HTERT RPE-1 (cell line): ENCODE results near the gene SH3RF3.

Experiments
- in situ Hi-C: fragments of 300-500 bp; cut with MboI; formaldehyde crosslinking; loops from 4 replicates; pipeline ENCODE4 v1.14.3; 2020; ENCODE audit warnings: low sequenced_read_pairs

SH3RF3 gene

DNA sequence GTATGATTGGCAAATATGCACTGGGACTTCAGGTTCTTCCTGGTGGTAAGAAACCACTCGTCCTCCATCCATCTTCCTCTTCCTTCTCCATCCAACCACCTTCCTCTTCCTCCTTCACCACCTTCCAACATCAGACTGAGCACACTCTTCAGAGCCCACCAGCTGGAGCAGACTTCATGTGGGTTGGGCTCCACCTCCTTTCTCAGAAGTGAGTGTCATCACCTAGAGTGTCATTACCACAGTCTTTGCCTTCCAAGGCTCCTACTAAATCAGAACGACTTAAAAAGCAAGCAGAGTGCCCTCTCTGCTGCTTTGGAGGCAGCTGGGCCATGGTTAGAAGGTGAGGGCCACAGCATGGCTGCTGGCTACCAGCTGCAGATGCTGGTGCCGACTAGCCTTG, 171.6 kb downstream of the SH3RF3 start:
- in situ Hi-C loops, result no loop called here

DNA sequence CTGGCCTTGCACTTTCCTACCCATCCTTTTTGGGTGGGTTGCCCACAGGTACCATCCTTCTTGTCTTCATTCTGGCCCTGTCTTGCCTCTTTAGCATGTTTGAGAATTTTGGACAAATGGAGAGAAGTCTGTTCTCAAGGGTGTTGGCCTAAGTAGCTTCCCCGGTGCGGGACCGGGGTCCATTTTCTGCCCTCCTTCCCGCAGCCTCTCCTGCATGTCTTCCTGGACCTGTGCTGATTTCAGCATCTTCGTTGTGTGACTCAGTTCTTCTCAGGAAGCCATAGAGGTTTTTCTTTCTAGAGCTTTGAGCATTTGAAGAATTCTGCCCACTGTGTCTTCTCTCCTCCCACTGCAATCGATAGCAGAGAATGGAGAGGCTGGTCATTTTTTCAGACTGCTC, 172.7 kb downstream of the SH3RF3 start:
- in situ Hi-C loops, result no loop called here

DNA sequence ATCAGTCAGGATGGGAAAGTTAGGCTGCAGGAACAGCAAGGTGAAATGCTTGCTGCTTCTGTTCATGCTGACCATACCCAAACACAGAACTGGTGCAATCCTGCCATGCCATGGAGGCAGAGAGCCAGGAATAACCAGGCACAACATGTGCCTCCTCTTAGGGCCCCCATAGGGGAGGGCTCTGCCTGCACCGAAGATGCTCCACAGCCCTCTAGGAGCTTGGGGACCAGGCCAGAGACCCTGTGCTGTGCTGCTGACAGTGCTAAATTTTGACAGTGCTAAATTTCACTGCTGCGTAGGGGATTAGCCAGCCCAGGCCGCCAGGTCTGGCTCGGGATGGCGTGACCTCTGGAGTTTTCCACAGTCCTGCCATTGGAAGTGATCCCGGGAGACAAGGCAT, 173.3 kb downstream of the SH3RF3 start:
- in situ Hi-C loops, result no loop called here

DNA sequence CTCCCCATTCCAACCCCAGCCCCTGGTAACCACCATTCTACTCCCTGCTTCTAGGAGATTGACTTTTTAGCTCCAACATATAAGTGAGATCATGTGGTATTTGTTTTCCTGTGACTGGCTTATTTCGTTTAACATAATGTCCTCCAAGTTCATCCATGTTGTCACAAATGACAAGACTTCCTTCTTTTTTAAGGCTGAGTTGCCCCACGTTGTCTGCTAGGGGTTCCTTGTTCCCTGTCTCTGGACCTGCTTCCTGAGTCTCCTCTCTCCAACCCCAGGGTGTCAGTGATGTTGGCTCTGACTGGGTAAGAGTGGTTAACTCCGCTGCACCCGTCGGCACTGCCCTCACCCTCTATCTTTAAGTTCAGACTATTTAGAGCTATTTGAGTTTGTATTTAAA, 175.2 kb downstream of the SH3RF3 start:
- in situ Hi-C loops, result no loop called here

DNA sequence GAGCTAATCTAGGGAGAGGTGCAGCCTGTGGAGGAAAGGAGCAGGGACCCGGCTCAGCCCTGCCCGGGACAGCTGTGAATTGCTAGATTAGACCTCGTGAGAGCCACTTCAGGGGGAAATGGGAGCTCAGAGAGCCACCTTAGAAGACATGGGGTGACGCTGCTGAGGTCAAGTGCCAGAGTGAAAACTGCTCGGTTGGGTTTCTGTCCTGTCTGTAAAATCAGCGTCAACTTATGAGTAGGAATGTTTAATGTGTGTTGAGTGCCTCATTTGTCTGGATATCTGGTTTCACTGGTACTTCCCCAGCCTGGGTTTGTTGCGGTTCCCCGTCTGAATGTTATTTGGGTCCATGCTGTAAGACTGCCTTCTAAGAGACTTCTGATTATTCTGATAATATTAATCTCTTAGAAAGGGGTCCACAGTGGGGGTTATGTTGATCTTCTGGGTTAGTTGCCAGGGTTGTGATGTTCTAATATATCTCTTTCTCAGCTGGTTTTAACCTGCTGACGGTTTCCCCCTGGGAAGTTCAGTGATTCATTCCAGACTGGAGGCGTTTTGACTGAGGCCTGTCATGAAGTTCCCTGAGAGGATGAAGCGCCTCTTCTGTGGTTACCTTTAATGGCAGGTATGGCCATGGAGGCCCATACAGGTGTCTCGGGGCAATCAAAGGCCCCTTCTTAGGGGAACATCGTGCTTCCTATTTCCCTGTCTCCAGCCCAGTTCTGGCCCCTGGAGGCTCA, 175.9 kb downstream of the SH3RF3 start:
- in situ Hi-C loops, result no loop called here

DNA sequence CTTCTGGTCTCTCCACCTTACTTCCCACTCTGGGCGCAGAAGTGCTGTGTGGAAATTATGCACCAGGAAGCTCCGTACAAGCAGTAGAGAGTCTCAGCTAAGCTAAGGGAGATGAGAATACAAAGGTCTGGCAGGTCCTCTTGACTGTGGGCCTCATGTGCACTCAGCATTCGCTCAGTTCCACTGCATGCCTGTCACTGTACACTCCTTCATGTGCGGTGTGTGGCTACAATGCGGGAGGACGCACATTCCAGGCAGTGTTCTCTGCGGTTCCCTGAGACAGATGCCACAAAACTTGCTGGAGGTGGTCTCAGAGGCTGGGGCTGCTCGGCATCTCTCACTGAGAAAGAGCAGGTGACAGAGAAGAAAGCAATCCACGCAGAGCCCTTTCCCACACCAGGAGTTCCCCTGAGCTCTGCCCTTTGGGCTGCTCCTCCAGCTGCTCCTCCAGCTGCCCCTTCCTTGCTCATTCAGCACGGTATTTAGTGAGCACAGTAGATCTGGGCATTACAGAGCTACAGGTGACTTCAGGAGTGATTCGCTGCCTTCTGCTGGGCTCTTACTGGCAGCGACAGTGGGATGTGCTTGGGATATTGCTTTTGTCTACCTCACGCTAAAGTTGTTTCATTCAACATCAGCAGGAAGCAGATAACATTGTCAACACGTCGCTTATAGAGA, 176.6 kb downstream of the SH3RF3 start:
- in situ Hi-C loops, result no loop called here

DNA sequence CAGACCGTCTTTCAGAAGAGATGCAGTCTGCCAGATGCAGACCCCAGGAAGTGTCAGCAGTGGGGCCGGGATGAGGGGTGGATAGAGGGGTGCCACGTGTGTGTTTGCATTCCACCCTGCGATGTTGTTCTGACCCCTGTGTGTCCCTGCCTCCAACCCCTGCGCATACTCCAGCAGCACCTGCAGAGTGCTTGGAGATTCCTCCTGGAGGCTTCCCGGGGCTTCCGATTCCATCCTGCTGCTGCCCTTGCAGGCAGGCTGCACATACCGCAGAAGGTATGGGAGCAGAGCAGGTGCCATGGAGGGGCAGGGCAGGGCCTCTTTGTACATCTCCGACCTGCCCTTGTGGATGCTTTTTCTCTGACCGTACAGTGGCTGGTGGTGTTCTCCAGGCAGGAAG, 177.2 kb downstream of the SH3RF3 start:
- in situ Hi-C loops, result no loop called here

DNA sequence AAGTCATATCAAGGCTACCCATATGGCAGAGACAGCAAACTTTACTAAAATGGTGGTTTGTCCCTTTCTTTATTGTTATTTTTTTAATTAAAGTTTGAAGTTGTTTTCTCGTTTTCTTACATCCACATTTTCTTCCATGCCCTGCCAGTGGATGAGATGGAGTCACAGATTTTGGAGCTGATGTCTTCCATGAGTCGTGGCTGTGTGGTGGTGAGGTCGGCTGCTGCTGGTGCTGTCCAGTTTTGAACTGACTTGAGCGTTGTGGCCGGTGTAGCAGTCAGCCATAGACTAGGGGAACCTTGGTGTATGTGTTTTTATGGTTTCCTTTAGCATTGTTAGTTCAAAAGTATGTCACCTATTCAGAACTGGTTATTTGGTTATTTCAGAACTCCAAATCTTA, 182.8 kb downstream of the SH3RF3 start:
- in situ Hi-C loops, result no loop called here

DNA sequence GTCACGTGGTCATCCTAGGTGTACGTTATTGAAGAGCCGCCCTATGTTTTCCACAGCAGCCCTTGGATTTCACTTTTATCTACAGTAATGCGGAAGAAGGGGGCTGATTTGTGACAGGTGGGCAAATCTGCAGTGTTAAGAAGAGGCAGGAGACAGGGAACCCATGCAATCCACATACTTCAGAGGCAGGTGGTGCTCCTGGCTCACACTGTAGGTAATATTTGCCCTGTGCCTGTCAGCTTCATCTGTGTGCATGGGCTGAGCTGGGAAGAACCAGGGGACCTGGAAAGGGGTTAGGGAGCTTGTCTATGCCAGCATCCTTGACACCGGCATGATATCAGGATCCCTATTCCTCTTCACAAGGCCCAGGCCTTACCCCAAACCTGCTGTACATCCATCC, 183.9 kb downstream of the SH3RF3 start:
- in situ Hi-C loops, result no loop called here

DNA sequence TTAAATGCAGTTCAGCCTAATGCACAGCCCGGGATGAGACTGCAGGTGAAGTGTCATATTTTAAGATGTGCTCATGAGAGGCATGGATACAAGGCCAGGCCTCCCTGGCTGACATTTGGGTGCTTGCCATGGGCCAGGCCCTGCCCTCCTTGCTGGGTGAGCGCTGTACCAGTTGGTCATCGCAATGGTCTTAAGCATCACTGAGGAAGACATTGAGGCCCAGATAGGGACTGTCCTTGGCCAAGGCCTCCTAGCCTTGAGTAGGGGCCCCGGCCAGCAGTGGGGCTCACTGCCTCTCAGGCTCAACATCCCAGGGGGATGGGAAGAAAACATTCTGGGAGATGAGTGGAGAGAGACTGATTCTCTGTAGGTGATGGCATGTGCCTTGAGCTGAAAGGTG, 184.3 kb downstream of the SH3RF3 start:
- in situ Hi-C loops, result no loop called here

DNA sequence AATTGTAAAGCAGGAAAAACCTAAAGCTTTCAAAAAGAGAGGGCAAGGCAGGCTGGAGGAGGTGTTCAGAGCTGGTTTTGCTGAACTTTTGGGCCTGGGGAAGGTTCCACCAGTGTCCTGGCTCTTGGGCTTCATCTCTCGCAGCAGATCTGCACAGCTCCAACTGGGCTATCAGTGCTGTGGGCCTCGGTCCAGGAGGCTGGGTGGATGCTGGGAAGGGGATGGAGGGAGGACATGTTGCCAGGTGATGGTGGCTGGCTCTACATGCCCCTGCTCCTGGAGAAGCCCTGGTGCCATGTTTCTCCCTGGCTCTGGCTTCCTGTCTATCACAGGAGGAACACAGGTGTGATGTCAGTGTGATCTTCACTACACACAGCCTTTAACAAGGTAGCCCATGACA, 187.1 kb downstream of the SH3RF3 start:
- in situ Hi-C loops, result no loop called here

DNA sequence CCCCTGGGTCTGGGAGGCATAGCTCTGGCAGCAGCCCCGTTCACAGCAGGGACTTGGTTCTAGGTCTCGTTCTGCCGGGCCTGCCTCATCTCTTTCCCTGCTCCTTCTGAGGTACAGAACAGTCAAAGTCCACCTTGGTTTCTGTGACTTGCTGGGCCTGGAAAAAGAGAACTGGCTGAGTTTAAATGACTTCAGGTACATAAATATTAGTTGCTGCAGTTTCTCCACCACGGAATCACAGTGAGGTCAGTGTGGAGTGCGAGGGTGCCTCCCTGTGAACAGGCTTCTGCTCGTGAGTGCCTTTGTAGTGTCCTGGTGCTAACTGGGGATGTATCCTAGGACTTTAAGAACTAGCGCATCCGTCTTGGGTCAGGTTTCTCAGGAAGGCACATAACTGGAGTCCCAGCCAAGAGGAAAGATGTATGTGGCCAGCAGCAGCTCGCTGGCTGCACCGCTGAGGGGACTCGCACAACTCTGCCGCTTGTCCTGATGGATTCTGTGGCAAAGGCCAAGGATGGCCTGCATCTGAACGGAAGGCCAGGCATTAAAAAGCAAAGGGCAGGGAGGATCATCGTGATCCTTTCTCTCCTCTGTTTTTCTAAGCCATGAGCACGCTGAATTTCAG, 188.6 kb downstream of the SH3RF3 start:
- in situ Hi-C loops, result no loop called here

DNA sequence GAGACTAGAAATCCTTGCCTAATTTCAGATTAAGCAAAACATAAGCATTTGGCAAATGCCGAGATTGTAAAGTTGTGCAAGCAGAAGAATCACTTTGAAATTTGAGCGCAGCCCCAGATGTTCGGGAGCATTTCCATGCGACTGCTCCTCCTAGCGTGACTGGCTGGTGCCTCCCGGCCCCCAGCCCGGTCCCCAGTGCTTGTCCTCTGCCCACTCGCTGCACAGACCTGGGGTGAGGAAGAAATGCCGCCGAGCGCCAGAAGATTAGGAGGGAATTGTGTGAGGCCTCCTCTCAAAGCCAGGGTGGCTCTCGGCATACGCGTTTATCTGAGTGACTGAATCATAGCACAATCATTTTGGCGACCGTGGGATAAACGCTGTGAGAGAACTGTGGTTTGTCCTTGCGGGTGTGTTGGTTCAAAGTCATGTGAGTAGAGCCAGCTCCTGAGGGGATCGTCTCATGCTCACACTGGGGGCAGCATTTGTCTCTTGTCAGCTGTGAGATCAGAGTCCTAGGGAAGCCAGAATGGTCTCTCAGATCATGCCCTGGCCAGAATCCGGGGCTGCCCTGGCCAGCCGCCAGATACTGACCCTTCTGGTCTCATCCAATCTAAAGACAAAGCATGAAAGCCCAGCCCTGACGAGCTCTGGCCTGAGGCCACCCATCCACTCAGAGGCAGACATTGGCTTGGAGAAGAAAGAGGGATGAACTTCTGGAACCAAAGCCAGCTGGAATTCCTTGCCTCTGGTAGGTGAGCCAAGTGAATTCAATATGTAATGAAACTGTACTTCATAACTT, 189.3 kb downstream of the SH3RF3 start:
- in situ Hi-C loops, result no loop called here

DNA sequence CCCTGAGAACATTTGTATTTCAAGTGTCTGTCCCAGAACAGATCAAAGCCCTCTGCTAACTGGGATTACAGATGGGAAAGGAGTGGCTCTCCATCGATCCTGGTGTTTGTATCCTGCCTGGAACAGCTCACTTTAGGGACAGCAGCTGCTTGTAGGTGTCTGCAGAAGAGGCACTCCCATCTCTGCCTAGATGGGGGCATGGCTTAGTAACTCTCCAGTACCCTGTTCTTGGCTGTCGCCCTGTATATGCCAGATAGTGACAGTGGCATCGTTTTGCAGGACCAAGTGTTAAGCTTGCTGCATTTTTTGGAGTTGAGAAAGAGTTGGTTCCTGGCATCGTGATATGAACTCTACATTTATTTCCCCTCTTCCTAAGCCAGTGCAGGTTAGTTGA, 189.9 kb downstream of the SH3RF3 start:
- in situ Hi-C loops, result no loop called here

DNA sequence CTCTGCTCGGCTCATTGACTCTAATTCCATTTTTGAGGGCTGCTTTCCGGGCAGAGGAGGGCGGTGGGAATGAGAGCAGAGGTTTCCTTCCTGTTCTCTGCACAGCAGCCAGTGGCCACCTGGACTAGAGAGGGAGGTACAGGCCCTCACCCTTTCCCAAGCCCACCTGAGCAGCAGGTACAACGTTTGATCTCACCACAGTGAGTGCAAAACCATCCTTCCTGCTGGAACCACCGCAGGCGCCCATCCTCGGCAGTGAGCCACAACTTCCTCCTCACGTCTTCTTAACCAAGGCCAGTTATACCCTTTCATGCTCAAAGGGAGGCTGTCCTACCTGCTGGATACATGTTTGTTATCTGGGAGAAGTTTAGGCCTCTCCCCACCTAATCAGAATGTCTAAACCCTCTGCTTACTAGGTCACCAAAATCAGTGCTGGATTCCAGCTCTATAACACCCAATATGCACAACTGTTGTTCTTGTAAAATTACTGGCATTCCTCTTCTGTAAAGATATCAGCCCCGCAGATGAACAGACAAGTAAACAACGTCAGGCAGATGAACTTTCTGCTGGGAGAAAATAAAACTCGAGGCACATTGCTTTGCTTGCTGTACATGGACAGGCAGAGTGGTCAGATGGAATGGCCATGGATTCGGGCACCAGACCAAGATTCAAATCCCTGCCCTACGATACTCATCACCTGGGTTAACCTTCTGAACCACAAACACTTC, 191.4 kb downstream of the SH3RF3 start:
- in situ Hi-C loops, result no loop called here

DNA sequence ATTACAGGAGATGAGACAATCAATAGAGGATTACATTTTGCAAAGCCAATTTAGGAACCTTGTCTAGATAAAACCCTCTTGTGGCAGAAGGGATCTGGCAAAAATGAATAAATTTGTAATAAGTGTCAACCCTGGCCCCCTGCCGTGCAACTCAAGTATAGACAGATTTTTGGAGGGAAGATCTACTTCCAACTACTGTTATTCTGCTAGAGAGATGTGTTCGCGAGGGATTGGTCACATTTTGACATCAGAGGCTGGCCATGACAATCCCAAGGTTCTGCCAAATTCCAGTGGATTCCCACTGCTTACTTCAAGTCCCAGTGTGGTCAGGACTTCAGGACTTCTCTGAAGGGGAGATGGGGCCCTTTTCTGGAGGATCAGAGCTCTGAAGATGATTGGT, 192.6 kb downstream of the SH3RF3 start:
- in situ Hi-C loops, result no loop called here

DNA sequence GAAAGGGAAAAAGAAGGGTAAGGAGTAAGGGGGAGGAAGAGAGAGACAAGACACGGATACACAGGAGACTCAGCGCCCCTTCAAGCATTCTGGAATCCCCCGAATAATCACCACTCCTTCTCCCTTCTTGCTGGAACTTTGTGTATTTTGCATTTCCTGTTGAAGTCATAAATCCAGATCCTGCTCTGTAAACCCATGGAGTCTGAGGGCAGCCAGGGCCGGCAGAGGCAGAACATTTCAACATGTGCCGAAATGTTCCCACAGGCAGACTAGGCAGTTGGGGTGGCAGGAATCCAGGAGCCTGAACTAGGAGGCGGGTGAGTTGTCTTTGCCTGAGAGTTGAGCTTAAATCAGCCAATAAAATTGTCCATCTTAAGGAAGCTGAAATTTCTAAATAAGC, 193.1 kb downstream of the SH3RF3 start:
- in situ Hi-C loops, result no loop called here

DNA sequence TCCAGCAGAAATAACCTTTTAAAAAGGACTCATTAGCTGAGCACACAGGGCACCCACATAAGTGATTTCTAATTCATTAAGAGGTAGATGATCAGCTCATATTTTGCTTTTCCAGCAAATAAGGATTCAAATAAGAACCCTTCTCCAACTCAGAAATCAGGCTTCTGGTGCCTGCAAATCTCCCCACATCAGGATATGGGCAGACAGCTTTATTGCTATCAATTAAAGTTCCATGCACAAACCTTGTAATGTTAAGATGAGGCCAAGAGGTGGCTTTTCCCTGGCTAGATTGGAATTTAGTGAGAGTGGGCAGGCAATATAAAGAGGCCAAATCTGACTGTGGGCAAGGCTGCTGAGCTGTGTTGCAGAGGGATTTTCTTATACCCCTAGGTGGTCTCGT, 193.6 kb downstream of the SH3RF3 start:
- in situ Hi-C loops, result no loop called here

DNA sequence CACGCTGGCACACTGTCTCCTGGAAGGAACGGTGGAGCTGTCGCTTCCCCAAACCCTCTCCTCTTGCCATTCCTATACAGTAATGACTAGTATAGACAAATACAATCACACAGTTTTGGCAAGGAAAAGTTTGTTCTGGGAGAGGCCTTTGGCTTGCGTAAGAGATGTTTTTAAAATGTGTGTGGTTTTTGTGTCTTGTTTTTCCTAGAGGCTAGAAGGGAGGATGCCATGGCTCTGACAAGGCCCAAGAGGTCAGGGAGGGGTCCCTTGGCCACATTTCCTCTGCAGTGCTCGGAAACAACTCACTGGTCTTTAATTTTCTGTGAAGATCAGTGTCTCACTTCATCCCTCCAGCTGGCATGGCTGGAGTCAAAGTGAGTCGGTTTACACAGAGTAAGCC, 195.9 kb downstream of the SH3RF3 start:
- in situ Hi-C loops, result no loop called here

DNA sequence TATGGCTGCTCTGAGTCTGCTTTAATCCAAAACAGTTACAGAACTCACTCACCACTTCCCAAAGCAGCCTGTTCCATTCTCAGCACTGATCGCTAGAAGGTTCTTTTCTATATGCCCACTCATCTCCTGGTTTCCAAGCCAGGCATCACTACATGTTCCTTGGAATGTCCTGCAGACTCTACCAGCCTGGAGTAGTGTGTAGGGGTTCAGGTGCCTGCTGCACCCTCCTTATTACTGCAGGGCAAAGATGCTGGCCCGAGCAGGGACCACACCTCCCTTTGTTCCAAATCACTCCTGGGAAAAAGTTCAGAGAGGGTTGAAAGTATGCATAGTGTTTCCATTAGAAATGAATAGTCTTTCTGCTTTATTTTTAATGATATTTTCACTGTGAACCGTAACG, 196.6 kb downstream of the SH3RF3 start:
- in situ Hi-C loops, result no loop called here

DNA sequence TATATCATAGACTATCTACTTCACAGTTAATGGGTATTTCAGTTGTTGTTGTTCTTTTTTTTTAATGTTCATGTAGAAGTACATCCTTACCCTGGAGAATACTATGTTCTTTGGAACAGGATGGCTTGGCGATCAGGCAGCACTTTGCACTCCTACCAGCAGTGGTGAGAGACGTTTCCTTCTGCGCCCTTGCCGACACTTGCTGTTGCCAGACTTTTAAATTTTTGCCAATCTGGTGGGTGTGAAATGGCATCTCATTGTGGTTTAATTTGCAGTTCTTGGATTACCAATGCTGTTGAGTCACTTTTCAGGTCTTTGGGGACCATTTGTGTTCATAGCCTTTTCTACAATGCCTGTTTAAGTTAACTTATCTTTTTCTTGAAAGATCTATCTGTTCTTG, 197.3 kb downstream of the SH3RF3 start:
- in situ Hi-C loops, result no loop called here
